ENCODE results near the gene HNF1B.

DNA sequence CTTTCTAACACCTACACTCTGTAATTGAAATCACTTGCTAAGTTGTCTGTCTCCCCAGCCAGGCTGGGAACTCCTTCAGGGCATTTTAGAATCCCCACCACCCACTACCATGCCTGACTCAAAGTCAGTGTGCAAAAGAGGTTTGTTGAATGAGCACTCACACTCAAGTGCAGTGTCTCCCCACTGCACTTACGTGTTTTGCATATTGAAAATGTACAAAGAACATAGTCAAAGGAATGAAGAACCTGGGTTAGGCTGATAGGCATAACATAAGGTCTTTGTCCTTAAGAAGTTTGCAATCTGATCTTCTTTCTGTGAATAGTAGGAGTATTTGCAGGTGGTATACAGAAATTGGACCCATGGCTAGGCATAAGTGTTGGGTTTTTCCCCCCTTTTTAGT, 67.8 kb downstream of the HNF1B start:
- TF ChIP-seq, protein P1, sequence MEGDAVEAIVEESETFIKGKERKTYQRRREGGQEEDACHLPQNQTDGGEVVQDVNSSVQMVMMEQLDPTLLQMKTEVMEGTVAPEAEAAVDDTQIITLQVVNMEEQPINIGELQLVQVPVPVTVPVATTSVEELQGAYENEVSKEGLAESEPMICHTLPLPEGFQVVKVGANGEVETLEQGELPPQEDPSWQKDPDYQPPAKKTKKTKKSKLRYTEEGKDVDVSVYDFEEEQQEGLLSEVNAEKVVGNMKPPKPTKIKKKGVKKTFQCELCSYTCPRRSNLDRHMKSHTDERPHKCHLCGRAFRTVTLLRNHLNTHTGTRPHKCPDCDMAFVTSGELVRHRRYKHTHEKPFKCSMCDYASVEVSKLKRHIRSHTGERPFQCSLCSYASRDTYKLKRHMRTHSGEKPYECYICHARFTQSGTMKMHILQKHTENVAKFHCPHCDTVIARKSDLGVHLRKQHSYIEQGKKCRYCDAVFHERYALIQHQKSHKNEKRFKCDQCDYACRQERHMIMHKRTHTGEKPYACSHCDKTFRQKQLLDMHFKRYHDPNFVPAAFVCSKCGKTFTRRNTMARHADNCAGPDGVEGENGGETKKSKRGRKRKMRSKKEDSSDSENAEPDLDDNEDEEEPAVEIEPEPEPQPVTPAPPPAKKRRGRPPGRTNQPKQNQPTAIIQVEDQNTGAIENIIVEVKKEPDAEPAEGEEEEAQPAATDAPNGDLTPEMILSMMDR (IDR thresholded peaks at IDR 0.05; ENCODE audit: low read depth, low read length, poor library complexity, severe bottlenecking), result no peak
- no peak for TF ChIP-seq EZH2phosphoT487 (IDR thresholded peaks at IDR 0.05; ENCODE audit: borderline replicate concordance, low read length)

All from DOHH2 (cell line).